GM12891 (cell line): Measurements from ENCODE around the gene PRAMEF1.
"Not testable (repeated sequence)": the region's sequence is repeated elsewhere in the genome, so short reads cannot be mapped to it uniquely, and the experiment has no call there.

ENCODE experiments used
- PAX5 ChIP-seq: IDR thresholded peaks from 2 replicates; pipeline ENCODE4 v1.6.1; 2011; ENCODE audit warnings: low read length, moderate library complexity, mild to moderate bottlenecking; ENCODE audit not compliant: insufficient read depth, severe bottlenecking
- POLR2A ChIP-seq: IDR thresholded peaks from 2 replicates; pipeline ENCODE4 v1.6.1; 2011; ENCODE audit warnings: low read depth, low read length, control low read depth
- POLR2AphosphoS5 ChIP-seq: IDR thresholded peaks from 2 replicates; pipeline ENCODE4 v1.6.1; 2011; ENCODE audit warnings: low read depth, low read length, control low read depth
- POU2F2 ChIP-seq: IDR thresholded peaks from 2 replicates; pipeline ENCODE4 v1.6.1; 2011; ENCODE audit warnings: low read depth, mild to moderate bottlenecking, control low read depth, low read length, moderate library complexity
- SPI1 ChIP-seq: IDR thresholded peaks from 2 replicates; pipeline ENCODE4 v1.6.1; 2011; ENCODE audit warnings: low read depth, low read length, control low read depth
- TAF1 ChIP-seq: IDR thresholded peaks from 2 replicates; pipeline ENCODE4 v1.6.1; 2011; ENCODE audit warnings: low read depth, low read length, control low read depth

GRCh38 chr1:12784729-12785128 lies 6.5 kb upstream of the PRAMEF1 start:
- not testable (repeated sequence) for TF ChIP-seq TAF1, POLR2A, POLR2AphosphoS5, POU2F2, SPI1, PAX5
